Activated naive CD4-positive, alpha-beta T cell treated with anti-CD3 and anti-CD28 coated beads for 36 hours (primary cell): ENCODE measurements around the gene NFKB2. TPM values are rescaled to one million over a fixed set of nuclear protein-coding genes. Genes with fewer than 3 reads are reported as not detected.

Source experiments
- CTCF ChIA-PET: fragments of 350-600 bp; sonication (Branson Sonifier 250); formaldehyde crosslinking; loops from one replicate; lab custom pipeline; 2021; ENCODE audit warnings: antibody characterized with exemption; lab: Charles Lee
- DNase-seq: peaks from one replicate; pipeline ENCODE4 v3.0.0-alpha.2; 2020
- H3K27ac Mint-ChIP-seq: one replicate; pipeline ENCODE4 v1.8.0; 2021; ENCODE audit warnings: mild to moderate bottlenecking, mixed read lengths
- H3K27me3 Mint-ChIP-seq: one replicate; pipeline ENCODE4 v1.8.0; 2021; ENCODE audit warnings: low read depth, mixed read lengths
- H3K36me3 Mint-ChIP-seq: one replicate; pipeline ENCODE4 v1.8.0; 2021; ENCODE audit warnings: low read depth, mixed read lengths
- H3K4me1 Mint-ChIP-seq: one replicate; pipeline ENCODE4 v1.8.0; 2021; ENCODE audit warnings: low read depth, mixed read lengths
- H3K4me3 Mint-ChIP-seq: one replicate; pipeline ENCODE4 v1.8.0; 2021; ENCODE audit warnings: mild to moderate bottlenecking, moderate library complexity, mixed read lengths
- H3K9me3 Mint-ChIP-seq: one replicate; pipeline ENCODE4 v1.8.0; 2021; ENCODE audit warnings: mixed read lengths
- intact Hi-C: fragments of 100-400 bp; cut with micrococcal nuclease; formaldehyde crosslinking; loops from one replicate; pipeline ENCODE4 v1.15.1; 2023
- total RNA-seq, 2 experiments: library from RNA; stranded (reverse); gene quantifications; one replicate each; pipeline ENCODE4 v1.2.3, GENCODE V29; 2021

The NFKB2 gene
- total RNA-seq, 2 experiments from 2014 or later: 328 to 345 TPM

DNA sequence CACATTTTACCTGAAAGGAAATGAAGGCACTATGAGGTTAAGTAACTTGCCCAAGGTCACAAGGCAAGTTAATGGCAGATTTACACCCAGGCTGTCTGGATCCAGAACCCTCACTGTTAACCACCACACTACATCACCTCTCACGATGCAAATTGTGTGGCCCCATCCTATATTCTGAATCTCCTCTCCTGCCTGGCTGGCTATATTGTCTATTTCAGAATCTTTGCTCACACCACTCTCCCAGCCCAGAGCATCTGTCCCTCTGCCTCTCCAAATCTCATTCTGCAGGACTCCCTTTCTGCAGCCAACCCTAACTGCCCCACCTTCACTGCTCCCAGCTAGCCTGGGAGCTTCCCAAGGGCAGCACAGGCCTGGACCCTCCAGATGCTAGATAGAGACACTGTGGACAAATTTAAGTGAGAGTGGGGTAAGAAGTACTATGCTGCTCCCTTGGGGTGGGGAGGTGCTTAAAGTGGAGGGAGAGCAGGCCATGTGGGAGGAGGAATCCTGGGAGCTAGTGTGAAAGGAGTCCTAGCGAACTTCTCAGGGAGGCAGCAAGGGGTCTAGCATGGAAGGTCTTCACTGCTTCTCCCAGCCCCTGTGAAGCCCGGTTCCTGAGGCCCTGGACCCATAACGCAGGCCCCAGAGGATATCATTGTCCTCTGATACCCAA lies 36.1 kb downstream of the NFKB2 start:
- intact Hi-C loops: loop anchor here (1.0 to 2.0 kb wide), 8 partner anchors 10 to 279 kb away; partner anchors contain the start of genes ACTR1A, NFKB2 and NOLC1
- peak overlapping the region; percentile 92 for H3K27ac Mint-ChIP-seq
- CTCF ChIA-PET: interaction anchor here (1.3 to 1.8 kb wide), 2 partner anchors 8 to 31 kb away, joined by 3 to 17 read pairs; no protein-coding TSS in a partner anchor
- peaks cover 49% of the 10 kb centered on the region for H3K4me1 Mint-ChIP-seq
- H3K27me3 Mint-ChIP-seq: no peaks in the 10 kb centered on the region
- no peaks in the 10 kb centered on the region for H3K9me3 Mint-ChIP-seq
- peak overlapping the region; percentile 90 for H3K4me3 Mint-ChIP-seq
- peak; percentile 17 for DNase-seq
- H3K36me3 Mint-ChIP-seq: peaks cover 1% of the 10 kb centered on the region

- Mint-ChIP-seq H3K27me3 (no peaks in the 10 kb centered on the region), H3K27ac (peak within 1 kb of the TSS; percentile 92), H3K9me3 (no peaks in the 10 kb centered on the region), H3K4me1 (peaks cover 47% of the 10 kb centered on the region), H3K36me3 (peaks cover 1% of the 10 kb centered on the region), H3K4me3 (peak within 1 kb of the TSS; percentile 90)
- intact Hi-C loops: loop anchor here (1.0 to 2.0 kb wide), 8 partner anchors 11 to 280 kb away; partner anchors contain the start of genes ACTR1A, NFKB2 and NOLC1
- peak; percentile 99 for DNase-seq
- CTCF ChIA-PET: interaction anchor here (0.7 to 1.8 kb wide), 7 partner anchors 9 to 81 kb away, joined by 3 to 17 read pairs (median 3); no protein-coding TSS in a partner anchor
Observed at GRCh38 chr10:102432162-102432950, 36.9 kb downstream of the NFKB2 start, which contains the start of gene CUEDC2. Gene CUEDC2 (minus strand): TSS chr10:102432574. CDS start chr10:102425188, 7,386 bp downstream.

DNA sequence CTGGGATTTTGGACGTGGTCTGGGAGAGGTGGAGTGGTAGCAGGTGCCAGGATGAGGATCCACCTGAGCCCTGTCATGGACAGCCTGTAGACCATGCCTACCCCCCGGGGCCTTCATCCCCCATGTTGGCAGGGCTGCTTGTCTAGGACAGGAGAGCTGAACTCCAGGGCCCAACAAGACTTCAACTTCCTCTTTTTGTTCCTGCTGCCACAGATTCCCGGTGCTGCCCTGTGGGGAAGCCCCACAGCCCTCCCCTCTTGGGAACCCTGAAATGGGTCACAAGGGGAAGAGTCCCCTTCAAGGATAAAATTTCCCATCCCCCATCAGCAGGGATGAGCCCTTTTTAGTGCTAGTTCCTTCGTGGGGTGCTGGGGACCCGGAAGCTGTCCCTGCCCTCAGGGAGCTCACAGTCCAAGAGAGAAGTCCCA lies 38.1 kb downstream of the NFKB2 start:
- no peak for DNase-seq
- Mint-ChIP-seq H3K27ac (peak overlapping the region; percentile 92), H3K27me3 (no peaks in the 10 kb centered on the region), H3K4me1 (peaks cover 54% of the 10 kb centered on the region), H3K9me3 (no peaks in the 10 kb centered on the region), H3K4me3 (peak overlapping the region; percentile 90), H3K36me3 (peaks cover 1% of the 10 kb centered on the region)
- CTCF ChIA-PET: interaction anchor here (0.7 to 1.5 kb wide), 4 partner anchors 12 to 40 kb away, joined by 3 to 7 read pairs (median 4); no protein-coding TSS in a partner anchor
- intact Hi-C loops: loop anchor here (2.0 kb wide), 1 partner anchor 209 kb away; no protein-coding TSS in a partner anchor

GRCh38 chr10:102434394-102435132 lies 39.1 kb downstream of the NFKB2 start:
- no peaks in the 10 kb centered on the region for H3K9me3 Mint-ChIP-seq
- H3K27me3 Mint-ChIP-seq: no peaks in the 10 kb centered on the region
- peaks cover 1% of the 10 kb centered on the region for H3K36me3 Mint-ChIP-seq
- H3K27ac Mint-ChIP-seq: peak overlapping the region; percentile 87
- CTCF ChIA-PET: interaction anchor here (0.6 to 2.1 kb wide), 12 partner anchors 10 to 204 kb away, joined by 3 to 10 read pairs (median 5); no protein-coding TSS in a partner anchor
- peaks cover 54% of the 10 kb centered on the region for H3K4me1 Mint-ChIP-seq
- DNase-seq: peak; percentile 12
- intact Hi-C loops: no loop called here
- H3K4me3 Mint-ChIP-seq: peak overlapping the region; percentile 76

GRCh38 chr10:102435133-102435497 lies 39.6 kb downstream of the NFKB2 start:
- intact Hi-C loops: no loop called here
- no peak for DNase-seq
- CTCF ChIA-PET: interaction anchor here (0.6 to 2.1 kb wide), 10 partner anchors 11 to 205 kb away, joined by 3 to 10 read pairs (median 4); no protein-coding TSS in a partner anchor
- H3K4me1 Mint-ChIP-seq: peaks cover 54% of the 10 kb centered on the region
- peak overlapping the region; percentile 87 for H3K27ac Mint-ChIP-seq
- peaks cover 1% of the 10 kb centered on the region for H3K36me3 Mint-ChIP-seq
- H3K9me3 Mint-ChIP-seq: no peaks in the 10 kb centered on the region
- H3K4me3 Mint-ChIP-seq: peak overlapping the region; percentile 76
- H3K27me3 Mint-ChIP-seq: no peaks in the 10 kb centered on the region

DNA sequence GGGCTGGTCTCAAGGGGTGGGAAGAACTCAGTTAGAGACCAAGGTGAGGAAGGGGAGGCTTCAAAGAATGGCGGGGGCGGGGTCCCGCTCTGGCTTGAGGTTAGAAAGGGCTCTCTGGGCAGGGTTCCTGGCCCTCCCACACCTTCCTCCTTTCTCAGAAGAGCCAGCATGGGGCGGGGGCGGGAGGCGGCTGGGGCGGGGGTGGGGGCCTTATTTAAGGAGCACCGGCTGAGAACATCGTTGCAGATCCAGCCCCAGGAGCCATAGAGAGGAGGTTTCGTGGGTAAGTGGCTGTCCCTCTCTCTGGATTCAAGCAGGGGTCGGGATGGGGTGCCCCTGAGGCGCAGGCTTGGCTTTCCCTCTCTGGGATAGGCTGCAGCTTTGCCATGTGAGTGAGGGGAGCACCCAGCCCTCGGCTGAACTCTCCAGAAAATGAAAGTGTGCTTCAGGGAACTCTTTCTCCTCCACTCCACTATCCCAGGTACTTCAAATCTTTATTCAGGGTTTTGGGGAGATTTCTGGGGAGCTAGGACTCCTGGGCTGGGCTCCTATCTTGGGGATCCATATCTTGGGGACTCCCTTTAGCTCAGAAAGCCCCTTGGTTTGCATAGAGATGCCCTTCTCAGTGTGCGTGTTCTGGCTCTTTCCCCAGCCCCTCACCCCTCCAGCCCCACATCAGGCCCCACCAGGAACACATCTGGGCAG lies 40.2 kb downstream of the NFKB2 start:
- peak; percentile 48 for DNase-seq
- Mint-ChIP-seq H3K4me1 (peaks cover 54% of the 10 kb centered on the region), H3K9me3 (no peaks in the 10 kb centered on the region), H3K27ac (peak overlapping the region; percentile 87), H3K4me3 (peak overlapping the region; percentile 76), H3K27me3 (no peaks in the 10 kb centered on the region), H3K36me3 (peaks cover 1% of the 10 kb centered on the region)
- CTCF ChIA-PET: interaction anchor here (0.7 to 2.1 kb wide), 10 partner anchors 11 to 206 kb away, joined by 3 to 10 read pairs (median 5); partner anchors contain the start of gene FBXL15
- intact Hi-C loops: no loop called here

- Mint-ChIP-seq H3K4me1 (peaks cover 54% of the 10 kb centered on the region), H3K36me3 (peaks cover 1% of the 10 kb centered on the region), H3K27ac (peak overlapping the region; percentile 87), H3K27me3 (no peaks in the 10 kb centered on the region), H3K4me3 (peak overlapping the region; percentile 76), H3K9me3 (no peaks in the 10 kb centered on the region)
- intact Hi-C loops: no loop called here
- CTCF ChIA-PET: interaction anchor here (0.7 to 2.1 kb wide), 6 partner anchors 12 to 43 kb away, joined by 3 to 10 read pairs (median 4); partner anchors contain the start of gene FBXL15
- DNase-seq: peak; percentile 11
Observed at GRCh38 chr10:102436312-102436711, 40.8 kb downstream of the NFKB2 start.

DNA sequence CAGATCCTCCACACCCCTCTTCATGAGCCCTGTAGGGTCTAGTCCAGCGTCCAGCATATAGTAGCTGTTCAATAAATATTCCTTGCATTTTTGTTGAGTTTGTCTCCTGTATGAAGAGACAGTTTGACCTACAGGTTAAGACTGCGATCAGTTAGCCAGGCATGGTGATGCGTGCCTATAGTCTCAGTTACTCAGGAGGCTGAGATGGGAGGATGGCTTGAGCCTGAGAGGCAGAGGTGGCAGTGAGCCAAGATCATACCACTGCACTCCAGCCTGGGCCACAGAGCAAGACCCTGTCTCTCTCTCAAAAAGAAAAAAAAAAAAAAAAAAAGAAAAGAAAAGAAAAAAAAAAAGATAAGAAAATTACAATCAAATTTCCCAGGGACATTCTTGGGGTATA lies 42.0 kb downstream of the NFKB2 start:
- Mint-ChIP-seq H3K4me3 (peak overlapping the region; percentile 59), H3K27me3 (no peaks in the 10 kb centered on the region), H3K4me1 (peaks cover 50% of the 10 kb centered on the region), H3K9me3 (no peaks in the 10 kb centered on the region), H3K36me3 (no peaks in the 10 kb centered on the region), H3K27ac (no peak overlapping the region)
- DNase-seq: no peak
- CTCF ChIA-PET: interaction anchor here (0.9 kb wide), 1 partner anchor 38 kb away, joined by 3 read pairs; no protein-coding TSS in a partner anchor
- intact Hi-C loops: no loop called here

- Mint-ChIP-seq H3K4me1 (peaks cover 42% of the 10 kb centered on the region), H3K27me3 (no peaks in the 10 kb centered on the region), H3K4me3 (no peak overlapping the region), H3K9me3 (no peaks in the 10 kb centered on the region), H3K36me3 (no peaks in the 10 kb centered on the region), H3K27ac (no peak overlapping the region)
- no peak for DNase-seq
- CTCF ChIA-PET: interaction anchor here (0.6 kb wide), 1 partner anchor 19 kb away, joined by 3 read pairs; no protein-coding TSS in a partner anchor
- intact Hi-C loops: no loop called here
Observed at GRCh38 chr10:102438374-102438773, 42.9 kb downstream of the NFKB2 start.

- Mint-ChIP-seq H3K27ac (no peak overlapping the region), H3K9me3 (no peaks in the 10 kb centered on the region), H3K4me1 (peaks cover 9% of the 10 kb centered on the region), H3K4me3 (no peak overlapping the region), H3K27me3 (no peaks in the 10 kb centered on the region), H3K36me3 (no peaks in the 10 kb centered on the region)
- DNase-seq: no peak
- intact Hi-C loops: no loop called here
- CTCF ChIA-PET: no interaction called here
Observed at GRCh38 chr10:102444851-102445250, 49.3 kb downstream of the NFKB2 start.
